Measurements from ENCODE around the gene IZUMO4.
"Not testable (repeated sequence)": the region's sequence is repeated elsewhere in the genome, so short reads cannot be mapped to it uniquely, and the experiment has no call there.

Gene IZUMO4

GRCh38 chr19:2123682-2124387, 27.1 kb downstream of the IZUMO4 start:
- no peak for DNase-seq (ENCODE audit: low read depth)

GRCh38 chr19:2126879-2127518, 30.3 kb downstream of the IZUMO4 start:
- no peak for DNase-seq (ENCODE audit: low read depth)

- DNase-seq (ENCODE audit: low read depth): no peak
Measured at GRCh38 chr19:2127758-2128157, 31.0 kb downstream of the IZUMO4 start.

- not testable (repeated sequence) for DNase-seq (ENCODE audit: low read depth)
Measured at GRCh38 chr19:2128252-2128651, 31.5 kb downstream of the IZUMO4 start.

GRCh38 chr19:2129022-2129421, 32.3 kb downstream of the IZUMO4 start:
- DNase-seq (ENCODE audit: low read depth): no peak

GRCh38 chr19:2129486-2129885, 32.8 kb downstream of the IZUMO4 start:
- no peak for DNase-seq (ENCODE audit: low read depth)

GRCh38 chr19:2129892-2130770, 33.4 kb downstream of the IZUMO4 start:
- DNase-seq (ENCODE audit: low read depth): no peak

- not testable (repeated sequence) for DNase-seq (ENCODE audit: low read depth)
Measured at GRCh38 chr19:2131012-2131975, 34.6 kb downstream of the IZUMO4 start.

GRCh38 chr19:2132191-2132590, 35.5 kb downstream of the IZUMO4 start:
- DNase-seq (ENCODE audit: low read depth): no peak

GRCh38 chr19:2132731-2133490, 36.2 kb downstream of the IZUMO4 start:
- DNase-seq (ENCODE audit: low read depth): no peak

GRCh38 chr19:2135474-2136402, 39.0 kb downstream of the IZUMO4 start:
- DNase-seq (ENCODE audit: low read depth): no peak

- DNase-seq (ENCODE audit: low read depth): no peak
Measured at GRCh38 chr19:2136796-2137195, 40.1 kb downstream of the IZUMO4 start.

GRCh38 chr19:2138061-2138728, 41.5 kb downstream of the IZUMO4 start:
- DNase-seq (ENCODE audit: low read depth): no peak

GRCh38 chr19:2139385-2140137, 42.8 kb downstream of the IZUMO4 start:
- no peak for DNase-seq (ENCODE audit: low read depth)

- DNase-seq (ENCODE audit: low read depth): no peak
Measured at GRCh38 chr19:2140138-2140569, 43.4 kb downstream of the IZUMO4 start.

GRCh38 chr19:2142173-2142829, 45.6 kb downstream of the IZUMO4 start:
- DNase-seq (ENCODE audit: low read depth): no peak

GRCh38 chr19:2144190-2144589, 47.5 kb downstream of the IZUMO4 start:
- no peak for DNase-seq (ENCODE audit: low read depth)

GRCh38 chr19:2145831-2146241, 49.1 kb downstream of the IZUMO4 start:
- DNase-seq (ENCODE audit: low read depth): no peak

Data from activated T-helper 9 cell treated with anti-CD3 and anti-CD28 coated beads, Interleukin-2, amount 50 U/mL, for 16 hours (primary cell).